A673 (cell line): ENCODE data around the gene H1-8.
"Not testable (repeated sequence)": the region's sequence is repeated elsewhere in the genome, so short reads cannot be mapped to it uniquely, and the experiment has no call there.

Experiments
- EZH2 ChIP-seq: fragments of 200-600 bp; sonication (generic); IDR thresholded peaks from 2 replicates; pipeline ENCODE4 v1.6.1; 2017; ENCODE audit warnings: borderline replicate concordance, low read depth, mild to moderate bottlenecking, mixed read lengths, antibody characterized with exemption, low read length; ENCODE audit not compliant: poor library complexity, severe bottlenecking
- TF ChIP-seq, protein P1 (sequence below): fragments of 300-800, 200-600 bp; sonication (generic); conservative IDR thresholded peaks from 2 replicates; pipeline ENCODE4 v1.5.1; 2017; ENCODE audit warnings: low read depth, mild to moderate bottlenecking, antibody characterized with exemption, low read length, moderate library complexity, mixed read lengths

DNA sequence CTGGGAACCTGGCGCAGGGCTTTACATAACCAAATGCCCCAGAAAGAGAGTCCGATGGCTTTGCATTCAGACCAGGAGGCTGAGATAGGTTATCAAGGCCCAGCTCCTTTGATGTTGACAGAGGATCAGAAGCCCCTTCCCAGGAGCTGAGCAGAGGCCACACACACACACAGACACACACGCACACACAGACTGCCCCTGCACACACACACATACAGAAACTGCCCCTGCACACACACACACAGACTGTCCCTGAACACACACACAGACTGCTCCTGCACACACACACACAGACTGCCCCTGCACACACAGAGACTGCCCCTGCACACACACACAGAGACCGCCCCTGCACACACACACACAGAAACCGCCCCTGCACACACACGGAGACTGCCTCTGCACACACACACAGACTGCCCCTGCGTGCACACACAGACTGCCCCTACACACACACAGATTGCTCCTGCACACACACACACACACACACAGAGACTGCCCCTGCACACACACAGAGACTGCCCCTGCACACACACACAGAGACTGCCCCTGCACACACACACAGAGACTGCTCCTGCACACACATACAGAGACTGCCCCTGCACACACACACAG is 27.0 kb upstream of the H1-8 start:
- TF ChIP-seq, protein P1, sequence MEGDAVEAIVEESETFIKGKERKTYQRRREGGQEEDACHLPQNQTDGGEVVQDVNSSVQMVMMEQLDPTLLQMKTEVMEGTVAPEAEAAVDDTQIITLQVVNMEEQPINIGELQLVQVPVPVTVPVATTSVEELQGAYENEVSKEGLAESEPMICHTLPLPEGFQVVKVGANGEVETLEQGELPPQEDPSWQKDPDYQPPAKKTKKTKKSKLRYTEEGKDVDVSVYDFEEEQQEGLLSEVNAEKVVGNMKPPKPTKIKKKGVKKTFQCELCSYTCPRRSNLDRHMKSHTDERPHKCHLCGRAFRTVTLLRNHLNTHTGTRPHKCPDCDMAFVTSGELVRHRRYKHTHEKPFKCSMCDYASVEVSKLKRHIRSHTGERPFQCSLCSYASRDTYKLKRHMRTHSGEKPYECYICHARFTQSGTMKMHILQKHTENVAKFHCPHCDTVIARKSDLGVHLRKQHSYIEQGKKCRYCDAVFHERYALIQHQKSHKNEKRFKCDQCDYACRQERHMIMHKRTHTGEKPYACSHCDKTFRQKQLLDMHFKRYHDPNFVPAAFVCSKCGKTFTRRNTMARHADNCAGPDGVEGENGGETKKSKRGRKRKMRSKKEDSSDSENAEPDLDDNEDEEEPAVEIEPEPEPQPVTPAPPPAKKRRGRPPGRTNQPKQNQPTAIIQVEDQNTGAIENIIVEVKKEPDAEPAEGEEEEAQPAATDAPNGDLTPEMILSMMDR = not testable (repeated sequence)
- not testable (repeated sequence) for TF ChIP-seq EZH2
